ENCODE data around the gene HIGD1A. TPM values are rescaled to one million over a fixed set of nuclear protein-coding genes. Genes with fewer than 3 reads are reported as not detected.

HIGD1A gene
- total and polyA plus RNA-seq, 10 of the 15 experiments (the other 5 are each of a cell fraction or from before 2014, with no cell fraction given) = 73.9 to 487 (median 175) TPM

GRCh38 chr3:42804106-42804830 is at the start of gene HIGD1A (continued):
- TF ChIP-seq SRF (IDR thresholded peaks at IDR 0.05; ENCODE audit: low read depth in 2 of 2, low read length in 2 of 2) = 0 out of 4 replicates have a peak, but pooled peaks of 1 of the 2 experiments have one; percentile 46
- TF ChIP-seq HSF1 (IDR thresholded peaks at IDR 0.05; ENCODE audit: low read depth, low read length) = no peak
- peak; percentile 34; the same call in 1 of the 2 replicates for TF ChIP-seq ESRRA (IDR thresholded peaks at IDR 0.05; ENCODE audit: low read length)
- TF ChIP-seq IKZF1 (conservative IDR thresholded peaks at IDR 0.05) = peak; percentile 41; the same call in 1 of the 2 replicates
- no peak for TF ChIP-seq CBX5 (IDR thresholded peaks at IDR 0.05; ENCODE audit: low read depth)
- TF ChIP-seq EED (IDR thresholded peaks at IDR 0.05; ENCODE audit: low read depth) = no peak
- TF ChIP-seq JUND (IDR thresholded peaks at IDR 0.05; ENCODE audit: low read depth, low read length) = no peak
- peak; percentile 84 to 94 for TF ChIP-seq BHLHE40 (IDR thresholded peaks at IDR 0.05; ENCODE audit: borderline replicate concordance in 1 of 2, low read depth in 2 of 2, low read length in 1 of 2)
- no peak for TF ChIP-seq BCLAF1 (IDR thresholded peaks at IDR 0.05)
- no peak for TF ChIP-seq CBX3 (IDR thresholded peaks at IDR 0.05; ENCODE audit: borderline replicate concordance, low read depth)
- no peak for TF ChIP-seq SIX5 (IDR thresholded peaks at IDR 0.05; ENCODE audit: low read depth, low read length, severe bottlenecking)
- TF ChIP-seq, protein P1, sequence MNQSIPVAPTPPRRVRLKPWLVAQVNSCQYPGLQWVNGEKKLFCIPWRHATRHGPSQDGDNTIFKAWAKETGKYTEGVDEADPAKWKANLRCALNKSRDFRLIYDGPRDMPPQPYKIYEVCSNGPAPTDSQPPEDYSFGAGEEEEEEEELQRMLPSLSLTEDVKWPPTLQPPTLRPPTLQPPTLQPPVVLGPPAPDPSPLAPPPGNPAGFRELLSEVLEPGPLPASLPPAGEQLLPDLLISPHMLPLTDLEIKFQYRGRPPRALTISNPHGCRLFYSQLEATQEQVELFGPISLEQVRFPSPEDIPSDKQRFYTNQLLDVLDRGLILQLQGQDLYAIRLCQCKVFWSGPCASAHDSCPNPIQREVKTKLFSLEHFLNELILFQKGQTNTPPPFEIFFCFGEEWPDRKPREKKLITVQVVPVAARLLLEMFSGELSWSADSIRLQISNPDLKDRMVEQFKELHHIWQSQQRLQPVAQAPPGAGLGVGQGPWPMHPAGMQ (IDR thresholded peaks at IDR 0.05; ENCODE audit: borderline replicate concordance) = no peak
- TF ChIP-seq PKNOX1 (IDR thresholded peaks at IDR 0.05) = peak; percentile 76
- TF ChIP-seq DPF2 (IDR thresholded peaks at IDR 0.05) = 0 out of 2 replicates have a peak, but pooled peaks have one; percentile 10
- TF ChIP-seq TCF12 (IDR thresholded peaks at IDR 0.05; ENCODE audit: low read depth, low read length) = peak; percentile 30; the same call in 1 of the 2 replicates
- TF ChIP-seq RBBP5 (conservative IDR thresholded peaks at IDR 0.05) = no peak
- TF ChIP-seq, protein P2, sequence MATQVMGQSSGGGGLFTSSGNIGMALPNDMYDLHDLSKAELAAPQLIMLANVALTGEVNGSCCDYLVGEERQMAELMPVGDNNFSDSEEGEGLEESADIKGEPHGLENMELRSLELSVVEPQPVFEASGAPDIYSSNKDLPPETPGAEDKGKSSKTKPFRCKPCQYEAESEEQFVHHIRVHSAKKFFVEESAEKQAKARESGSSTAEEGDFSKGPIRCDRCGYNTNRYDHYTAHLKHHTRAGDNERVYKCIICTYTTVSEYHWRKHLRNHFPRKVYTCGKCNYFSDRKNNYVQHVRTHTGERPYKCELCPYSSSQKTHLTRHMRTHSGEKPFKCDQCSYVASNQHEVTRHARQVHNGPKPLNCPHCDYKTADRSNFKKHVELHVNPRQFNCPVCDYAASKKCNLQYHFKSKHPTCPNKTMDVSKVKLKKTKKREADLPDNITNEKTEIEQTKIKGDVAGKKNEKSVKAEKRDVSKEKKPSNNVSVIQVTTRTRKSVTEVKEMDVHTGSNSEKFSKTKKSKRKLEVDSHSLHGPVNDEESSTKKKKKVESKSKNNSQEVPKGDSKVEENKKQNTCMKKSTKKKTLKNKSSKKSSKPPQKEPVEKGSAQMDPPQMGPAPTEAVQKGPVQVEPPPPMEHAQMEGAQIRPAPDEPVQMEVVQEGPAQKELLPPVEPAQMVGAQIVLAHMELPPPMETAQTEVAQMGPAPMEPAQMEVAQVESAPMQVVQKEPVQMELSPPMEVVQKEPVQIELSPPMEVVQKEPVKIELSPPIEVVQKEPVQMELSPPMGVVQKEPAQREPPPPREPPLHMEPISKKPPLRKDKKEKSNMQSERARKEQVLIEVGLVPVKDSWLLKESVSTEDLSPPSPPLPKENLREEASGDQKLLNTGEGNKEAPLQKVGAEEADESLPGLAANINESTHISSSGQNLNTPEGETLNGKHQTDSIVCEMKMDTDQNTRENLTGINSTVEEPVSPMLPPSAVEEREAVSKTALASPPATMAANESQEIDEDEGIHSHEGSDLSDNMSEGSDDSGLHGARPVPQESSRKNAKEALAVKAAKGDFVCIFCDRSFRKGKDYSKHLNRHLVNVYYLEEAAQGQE (IDR thresholded peaks at IDR 0.05; ENCODE audit: low read depth, low read length) = no peak
- no peak for TF ChIP-seq NR2C1 (IDR thresholded peaks at IDR 0.05)
- no peak for TF ChIP-seq BRCA1 (IDR thresholded peaks at IDR 0.05; ENCODE audit: low read depth, low read length)

Measured in GM12878 (cell line).